VCaP (cell line): Measurements from ENCODE around the gene CMBL.

ENCODE experiments used
- H3K27ac ChIP-seq: fragments of 450-650 bp; 2 replicates; pipeline ENCODE4 v1.5.1; 2017
- TF ChIP-seq, protein P1 (sequence below): fragments of 450-650 bp; conservative IDR thresholded peaks from 2 replicates; pipeline ENCODE4 v1.5.1; 2017; ENCODE audit warnings: mild to moderate bottlenecking, moderate library complexity

The CMBL gene

GRCh38 chr5:10293907-10294662 is 13.6 kb downstream of the CMBL start:
- 0 out of 2 replicates have a peak overlapping the region, but pooled peaks have one; percentile 1 for H3K27ac ChIP-seq
- TF ChIP-seq, protein P1, sequence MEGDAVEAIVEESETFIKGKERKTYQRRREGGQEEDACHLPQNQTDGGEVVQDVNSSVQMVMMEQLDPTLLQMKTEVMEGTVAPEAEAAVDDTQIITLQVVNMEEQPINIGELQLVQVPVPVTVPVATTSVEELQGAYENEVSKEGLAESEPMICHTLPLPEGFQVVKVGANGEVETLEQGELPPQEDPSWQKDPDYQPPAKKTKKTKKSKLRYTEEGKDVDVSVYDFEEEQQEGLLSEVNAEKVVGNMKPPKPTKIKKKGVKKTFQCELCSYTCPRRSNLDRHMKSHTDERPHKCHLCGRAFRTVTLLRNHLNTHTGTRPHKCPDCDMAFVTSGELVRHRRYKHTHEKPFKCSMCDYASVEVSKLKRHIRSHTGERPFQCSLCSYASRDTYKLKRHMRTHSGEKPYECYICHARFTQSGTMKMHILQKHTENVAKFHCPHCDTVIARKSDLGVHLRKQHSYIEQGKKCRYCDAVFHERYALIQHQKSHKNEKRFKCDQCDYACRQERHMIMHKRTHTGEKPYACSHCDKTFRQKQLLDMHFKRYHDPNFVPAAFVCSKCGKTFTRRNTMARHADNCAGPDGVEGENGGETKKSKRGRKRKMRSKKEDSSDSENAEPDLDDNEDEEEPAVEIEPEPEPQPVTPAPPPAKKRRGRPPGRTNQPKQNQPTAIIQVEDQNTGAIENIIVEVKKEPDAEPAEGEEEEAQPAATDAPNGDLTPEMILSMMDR: no peak

GRCh38 chr5:10291692-10292339 is 15.9 kb downstream of the CMBL start:
- peak overlapping the region; percentile 37; the same call in 1 of the 2 replicates for H3K27ac ChIP-seq
- TF ChIP-seq, protein P1: no peak

DNA sequence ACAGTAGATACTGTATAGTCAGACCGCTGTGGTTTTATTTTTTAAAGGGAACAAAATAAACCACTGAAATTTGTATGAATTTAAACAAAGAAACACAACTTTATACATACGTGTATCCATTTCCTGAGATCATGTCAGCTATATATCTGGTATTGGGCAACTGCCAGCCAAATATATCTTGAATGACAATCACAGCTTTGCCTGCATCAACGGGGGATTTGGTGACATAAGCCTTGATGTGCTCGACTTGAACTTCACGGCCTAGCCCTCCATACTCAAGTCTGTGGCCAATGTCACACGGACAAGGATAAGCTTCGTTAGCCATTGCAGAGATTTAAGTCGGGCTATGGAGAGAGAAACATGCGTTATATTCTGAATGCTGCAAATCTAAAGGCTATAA is 17.3 kb downstream of the CMBL start:
- peak overlapping the region; percentile 86 for H3K27ac ChIP-seq
- TF ChIP-seq, protein P1: no peak

DNA sequence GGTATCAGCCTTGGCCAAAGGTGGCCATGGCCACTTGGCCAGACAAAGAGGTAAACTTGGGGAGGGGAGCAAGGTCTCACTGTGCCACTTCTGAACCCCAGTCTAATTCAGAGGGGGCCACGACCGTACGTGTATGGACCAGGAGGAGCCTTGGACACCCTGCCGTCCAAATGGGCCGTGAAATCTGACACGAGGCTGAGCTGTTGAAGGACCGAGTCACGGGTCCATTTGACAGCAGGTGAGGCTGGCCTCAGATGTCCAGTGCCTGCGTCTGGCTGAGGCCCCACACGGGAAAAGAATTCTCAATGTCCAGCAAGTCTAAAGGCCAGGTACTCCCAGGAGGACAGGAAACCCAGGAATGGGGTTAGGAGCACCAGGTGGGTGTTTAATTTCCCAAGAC is 17.7 kb downstream of the CMBL start:
- TF ChIP-seq, protein P1: no peak
- H3K27ac ChIP-seq: peak overlapping the region; percentile 86

- TF ChIP-seq, protein P1: no peak
- peak overlapping the region; percentile 86 for H3K27ac ChIP-seq
Measured at GRCh38 chr5:10289353-10289752, 18.3 kb downstream of the CMBL start.

GRCh38 chr5:10288592-10289219 is 19.0 kb downstream of the CMBL start:
- TF ChIP-seq, protein P1: 0 out of 2 replicates have a peak, but pooled peaks have one; percentile 3
- H3K27ac ChIP-seq: peak overlapping the region; percentile 86

- TF ChIP-seq, protein P1: no peak
- H3K27ac ChIP-seq: peak overlapping the region; percentile 9; the same call in 1 of the 2 replicates
Measured at GRCh38 chr5:10286862-10287227, 20.9 kb downstream of the CMBL start.
